Measurements from ENCODE around the gene GOT2.
"Not testable (repeated sequence)": the region's sequence is repeated elsewhere in the genome, so short reads cannot be mapped to it uniquely, and the experiment has no call there.

The GOT2 gene

GRCh38 chr16:58723109-58723508, 11.0 kb downstream of the GOT2 start:
- DNase-seq: no peak

- DNase-seq: no peak
Observed at GRCh38 chr16:58717994-58718393, 16.1 kb downstream of the GOT2 start.

- no peak for DNase-seq
Observed at GRCh38 chr16:58716468-58716867, 17.6 kb downstream of the GOT2 start.

GRCh38 chr16:58713742-58714141, 20.4 kb downstream of the GOT2 start:
- DNase-seq: no peak

GRCh38 chr16:58709333-58709732, 24.8 kb downstream of the GOT2 start:
- DNase-seq: no peak

- DNase-seq: no peak
Observed at GRCh38 chr16:58699151-58699550, 35.0 kb downstream of the GOT2 start.

GRCh38 chr16:58695368-58695767, 38.7 kb downstream of the GOT2 start:
- DNase-seq: no peak

GRCh38 chr16:58692450-58692849, 41.7 kb downstream of the GOT2 start:
- no peak for DNase-seq

GRCh38 chr16:58686985-58687706, 47.0 kb downstream of the GOT2 start:
- not testable (repeated sequence) for DNase-seq

GRCh38 chr16:58685084-58685449, 49.0 kb downstream of the GOT2 start:
- no peak for DNase-seq

GRCh38 chr16:58684354-58685083, 49.6 kb downstream of the GOT2 start, which contains the start of gene SLC38A7:
Gene SLC38A7, minus strand, starts transcription at chr16:58684770. Its CDS starts 4,644 bp downstream, at chr16:58680126.
- peak in 55 of 56 donors; percentile 28 to 92 (median 77) for DNase-seq

- DNase-seq: no peak
Observed at GRCh38 chr16:58684001-58684353, 50.1 kb downstream of the GOT2 start.

- no peak for DNase-seq
Observed at GRCh38 chr16:58679763-58680162, 54.4 kb downstream of the GOT2 start.

- peak in 41 of 56 donors; percentile 2 to 69 (median 34) for DNase-seq
Observed at GRCh38 chr16:58678716-58679115, 55.4 kb downstream of the GOT2 start.

- no peak for DNase-seq
Observed at GRCh38 chr16:58678269-58678668, 55.8 kb downstream of the GOT2 start.

- DNase-seq: no peak
Observed at GRCh38 chr16:58670946-58671583, 63.1 kb downstream of the GOT2 start.

- DNase-seq: no peak
Observed at GRCh38 chr16:58670177-58670576, 63.9 kb downstream of the GOT2 start.

- DNase-seq: no peak
Observed at GRCh38 chr16:58665200-58665599, 68.9 kb downstream of the GOT2 start.

- peak in 26 of 56 donors; percentile 8 to 61 (median 22) for DNase-seq
Observed at GRCh38 chr16:58661199-58661830, 72.8 kb downstream of the GOT2 start.

GRCh38 chr16:58659911-58660310, 74.2 kb downstream of the GOT2 start:
- not testable (repeated sequence) for DNase-seq

GRCh38 chr16:58658796-58659211, 75.3 kb downstream of the GOT2 start:
- DNase-seq: no peak

Measured in amygdala (tissue), 56 donors.